Measurements from ENCODE around the gene ATP2B2.

DNA sequence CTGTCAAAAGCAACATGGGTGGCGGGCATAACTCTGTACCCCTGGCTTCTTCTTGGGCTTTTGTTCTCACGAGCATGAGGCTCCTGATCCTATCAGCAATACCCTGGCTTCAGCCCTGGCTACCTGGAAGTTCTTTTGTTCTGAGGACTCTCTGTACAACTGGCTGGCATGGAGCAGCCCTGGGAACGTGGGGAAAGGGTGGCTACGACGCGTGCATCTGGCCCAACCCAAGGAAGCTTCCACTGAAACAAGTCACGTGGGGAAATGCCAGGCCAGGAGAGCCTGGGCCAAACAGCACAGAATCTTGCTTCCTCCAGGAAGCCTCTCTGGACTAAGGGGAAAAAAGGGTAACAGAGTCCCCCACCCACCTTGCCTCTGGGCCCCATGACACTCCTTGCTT lies 22.7 kb upstream of the ATP2B2 start:
- no peak for TF ChIP-seq POLR2AphosphoS5 (IDR thresholded peaks at IDR 0.05)
- TF ChIP-seq, protein P1, sequence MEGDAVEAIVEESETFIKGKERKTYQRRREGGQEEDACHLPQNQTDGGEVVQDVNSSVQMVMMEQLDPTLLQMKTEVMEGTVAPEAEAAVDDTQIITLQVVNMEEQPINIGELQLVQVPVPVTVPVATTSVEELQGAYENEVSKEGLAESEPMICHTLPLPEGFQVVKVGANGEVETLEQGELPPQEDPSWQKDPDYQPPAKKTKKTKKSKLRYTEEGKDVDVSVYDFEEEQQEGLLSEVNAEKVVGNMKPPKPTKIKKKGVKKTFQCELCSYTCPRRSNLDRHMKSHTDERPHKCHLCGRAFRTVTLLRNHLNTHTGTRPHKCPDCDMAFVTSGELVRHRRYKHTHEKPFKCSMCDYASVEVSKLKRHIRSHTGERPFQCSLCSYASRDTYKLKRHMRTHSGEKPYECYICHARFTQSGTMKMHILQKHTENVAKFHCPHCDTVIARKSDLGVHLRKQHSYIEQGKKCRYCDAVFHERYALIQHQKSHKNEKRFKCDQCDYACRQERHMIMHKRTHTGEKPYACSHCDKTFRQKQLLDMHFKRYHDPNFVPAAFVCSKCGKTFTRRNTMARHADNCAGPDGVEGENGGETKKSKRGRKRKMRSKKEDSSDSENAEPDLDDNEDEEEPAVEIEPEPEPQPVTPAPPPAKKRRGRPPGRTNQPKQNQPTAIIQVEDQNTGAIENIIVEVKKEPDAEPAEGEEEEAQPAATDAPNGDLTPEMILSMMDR (IDR thresholded peaks at IDR 0.05), result no peak
